GM18511 (cell line): Measurements from ENCODE around the gene MAPKAP1.

Experiments
- ATAC-seq: cut with Tn5 transposase; IDR thresholded peaks from one replicate; pipeline ENCODE4 v1.9.1; 2021; ENCODE audit warnings: mild to moderate bottlenecking, moderate library complexity; ENCODE audit not compliant: unreplicated experiment

Gene MAPKAP1

DNA sequence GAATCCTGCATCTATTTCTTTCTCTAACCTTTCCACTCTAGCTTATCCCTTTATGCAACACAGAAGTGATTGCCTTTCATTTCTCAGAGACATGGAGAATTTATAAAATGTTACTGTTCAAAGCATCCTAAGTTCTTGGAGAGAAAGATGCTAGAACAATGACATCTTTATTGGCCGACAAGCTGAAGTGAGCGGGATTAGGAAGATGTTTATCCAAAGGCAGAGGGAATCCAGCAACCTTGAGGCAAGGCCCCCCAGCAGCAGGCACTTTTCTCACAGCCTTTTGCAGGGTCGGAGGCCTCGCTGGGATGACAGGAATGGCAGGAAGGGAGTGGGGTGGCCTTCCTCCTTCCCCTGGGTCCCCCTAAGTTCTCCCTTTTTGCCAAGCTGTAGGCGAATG is 240.6 kb downstream of the MAPKAP1 start:
- ATAC-seq, result no peak

DNA sequence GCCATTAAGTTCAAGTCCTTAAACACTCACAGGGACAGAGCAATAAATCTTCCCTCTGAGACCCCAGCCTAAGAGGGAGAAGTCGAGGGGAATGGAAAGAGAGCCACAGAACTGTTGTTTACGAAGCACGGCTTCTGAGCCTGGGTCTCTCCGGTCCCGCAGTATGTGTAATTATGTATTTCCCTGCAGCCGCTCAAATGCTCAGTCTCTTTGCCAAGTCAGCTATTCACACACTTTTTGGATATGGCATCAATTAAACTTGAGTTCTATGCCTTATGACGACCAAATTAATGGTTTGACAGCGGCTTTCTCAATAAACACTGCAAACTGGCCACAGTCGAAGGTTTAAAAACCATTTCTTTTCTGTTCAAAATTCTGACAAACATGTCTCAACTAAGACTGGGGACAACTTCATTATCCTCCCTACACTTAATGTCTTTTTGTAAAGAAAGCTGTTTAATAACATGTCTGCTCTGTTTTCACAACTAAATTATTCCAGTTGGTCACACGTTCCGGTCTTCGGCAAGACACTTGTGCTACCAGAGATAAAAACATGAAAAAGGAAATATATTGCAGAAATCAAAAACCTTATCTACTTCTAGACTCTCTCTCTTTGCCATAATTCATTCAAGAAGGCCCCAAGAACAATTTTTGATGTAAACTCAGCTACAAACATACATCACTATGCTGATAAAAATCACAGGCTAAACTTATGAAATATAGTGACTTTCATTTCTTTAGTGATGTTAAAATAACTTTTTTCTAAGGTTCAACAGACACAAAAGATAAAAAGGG is 242.2 kb downstream of the MAPKAP1 start:
- no peak for ATAC-seq

DNA sequence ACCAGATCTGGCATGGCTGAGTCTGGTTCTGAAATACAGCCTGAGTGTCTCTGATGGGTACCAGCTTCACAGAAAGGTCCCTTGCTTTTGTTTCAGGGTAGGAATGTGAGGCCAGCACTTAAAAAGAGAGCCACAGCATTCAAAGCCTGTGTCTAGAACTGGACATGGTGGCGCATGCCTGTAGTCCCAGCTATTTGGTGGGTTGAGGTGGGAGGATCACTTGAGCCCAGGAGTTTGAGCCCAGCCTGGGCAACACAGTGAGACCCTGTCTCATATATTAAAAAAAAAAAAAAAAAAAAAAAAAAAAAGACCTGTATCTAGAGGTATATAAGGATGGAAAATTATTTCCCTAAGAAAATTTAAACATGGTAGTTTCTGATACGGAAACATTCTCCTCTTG is 243.1 kb downstream of the MAPKAP1 start:
- no peak for ATAC-seq

DNA sequence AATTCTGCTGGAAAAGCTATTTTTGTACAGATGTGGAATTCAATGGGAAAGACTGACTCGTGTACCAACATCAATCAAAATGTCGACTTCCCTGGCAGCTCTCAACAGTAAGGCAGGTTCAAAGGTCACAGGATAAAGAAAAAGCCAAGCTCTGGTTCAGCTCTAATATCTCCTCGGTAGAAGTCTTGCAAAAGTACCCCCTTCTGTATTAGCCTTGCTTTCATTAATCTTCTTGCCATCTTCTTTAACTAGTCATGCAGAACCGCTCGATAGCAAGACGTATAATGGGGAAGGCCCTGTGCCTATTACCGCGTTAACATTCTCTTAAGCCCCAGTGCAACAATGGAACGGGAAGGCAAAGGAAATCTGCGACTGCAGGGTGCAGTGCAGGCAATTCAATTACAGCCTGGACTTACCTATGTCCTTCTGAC is 244.1 kb downstream of the MAPKAP1 start:
- ATAC-seq, result no peak

DNA sequence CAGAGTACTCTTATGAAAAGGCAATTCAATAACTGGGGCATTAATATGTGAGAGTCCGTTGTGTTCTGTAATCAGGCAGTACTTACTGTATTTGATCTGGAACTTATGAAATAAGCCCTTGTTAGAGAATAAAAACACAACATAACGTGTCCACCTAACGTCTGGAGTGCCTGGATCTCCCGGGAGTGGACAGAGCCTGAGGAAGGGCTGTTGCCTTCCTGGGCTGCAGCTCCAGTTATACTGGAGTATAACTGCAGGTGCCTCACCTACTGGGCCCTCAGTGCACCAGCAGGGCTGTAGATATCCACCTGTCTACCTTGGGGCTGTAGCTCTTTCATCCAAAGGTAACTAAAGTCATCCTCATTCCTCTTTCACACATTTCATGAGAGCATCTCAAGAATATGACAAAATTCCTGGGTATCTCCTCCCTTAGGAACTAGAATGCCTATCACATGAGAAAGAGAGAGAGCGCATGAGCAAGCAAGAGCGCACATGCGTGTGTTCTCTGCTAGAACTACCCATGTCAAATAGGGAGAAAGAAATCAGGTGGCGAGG is 245.3 kb downstream of the MAPKAP1 start:
- no peak for ATAC-seq

DNA sequence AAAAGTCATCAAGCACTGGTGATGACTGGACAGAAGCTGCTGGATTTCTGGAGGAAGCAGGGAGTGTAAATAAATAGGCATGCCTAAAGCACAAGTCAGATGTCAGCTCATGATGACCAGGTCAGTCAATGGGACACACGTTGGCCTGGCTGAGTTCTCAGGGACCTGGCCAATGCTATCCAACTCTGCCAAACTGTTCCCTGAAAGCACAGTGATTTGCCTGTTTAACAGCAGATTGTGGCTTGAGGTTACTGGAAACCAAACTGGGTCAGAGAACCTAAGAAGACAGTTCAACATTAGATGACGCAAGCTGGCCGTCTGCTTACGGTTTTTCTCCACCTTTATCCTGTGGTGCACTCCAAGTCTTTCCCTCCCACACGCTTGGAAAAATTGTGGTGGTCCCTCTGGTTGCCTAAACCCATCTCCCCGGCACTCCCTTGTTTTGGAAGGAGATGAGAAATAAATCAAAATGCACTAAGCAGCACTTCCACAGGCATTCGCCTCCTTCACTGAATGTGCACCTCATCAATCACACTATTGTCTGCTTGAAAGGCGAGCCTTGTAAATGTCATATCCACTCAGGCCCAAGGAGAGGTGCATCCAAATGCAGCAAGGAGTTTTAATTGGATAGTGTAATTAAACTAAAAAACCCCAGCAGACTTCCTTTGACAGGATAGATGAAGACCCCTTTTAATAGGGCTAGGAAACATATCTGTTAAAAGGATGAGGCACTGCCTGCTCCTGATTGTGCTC is 245.9 kb downstream of the MAPKAP1 start:
- ATAC-seq, result no peak

DNA sequence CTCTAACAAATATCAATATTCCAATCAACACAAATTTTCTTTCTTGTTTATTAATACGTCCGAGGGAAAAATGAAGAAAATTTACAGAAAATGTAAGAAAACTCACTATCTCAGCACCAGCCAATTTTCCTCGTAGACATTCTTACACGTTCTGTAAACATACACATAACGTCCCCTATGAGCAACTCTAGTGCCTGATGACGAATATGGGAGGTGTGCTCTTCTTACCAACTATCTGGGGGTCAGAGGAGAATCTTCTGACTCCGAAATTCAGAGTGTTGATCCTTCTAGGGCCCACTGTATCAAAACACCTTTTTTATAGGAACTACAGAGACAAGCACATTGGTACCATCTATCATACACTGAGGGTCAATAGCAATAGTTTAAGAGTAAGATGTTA is 246.7 kb downstream of the MAPKAP1 start:
- ATAC-seq, result no peak

DNA sequence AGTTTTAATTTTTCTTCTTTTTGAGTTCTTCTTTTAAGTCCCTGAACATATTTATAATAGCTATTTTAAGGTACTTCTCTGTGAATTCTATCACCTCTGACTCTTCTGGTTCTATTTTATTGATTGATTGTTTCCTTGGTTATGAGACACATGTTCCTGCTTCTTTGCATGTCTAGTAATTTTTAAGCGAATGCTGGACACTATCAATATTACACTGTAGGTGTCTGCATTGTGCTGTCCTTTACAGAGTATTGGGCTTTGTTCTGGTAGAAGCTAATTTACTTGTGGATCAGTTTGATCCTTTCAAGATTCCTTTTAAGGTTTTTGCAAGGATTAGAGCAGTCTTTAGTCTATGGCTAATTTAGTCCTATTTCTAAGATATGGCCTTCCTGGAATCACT is 249.7 kb downstream of the MAPKAP1 start:
- no peak for ATAC-seq

DNA sequence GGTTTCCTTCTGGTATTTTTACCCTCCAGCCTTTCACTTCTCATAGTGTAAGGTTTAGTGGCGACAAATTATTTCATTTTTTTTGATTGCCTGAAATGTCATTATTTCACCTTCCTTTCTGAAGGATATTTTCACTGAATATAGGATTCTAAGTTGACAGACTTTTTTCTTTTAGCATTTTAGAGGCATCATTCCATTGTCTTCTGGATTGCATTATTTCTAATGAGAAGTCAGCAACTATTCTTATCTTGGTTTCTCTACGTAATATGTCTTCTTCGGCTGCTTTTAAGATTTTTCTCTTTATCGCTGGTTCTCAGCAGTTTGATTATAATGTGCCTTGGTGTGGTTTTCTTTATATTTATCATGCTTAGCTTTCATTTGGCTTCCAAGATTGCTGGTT is 251.1 kb downstream of the MAPKAP1 start:
- ATAC-seq, result no peak

DNA sequence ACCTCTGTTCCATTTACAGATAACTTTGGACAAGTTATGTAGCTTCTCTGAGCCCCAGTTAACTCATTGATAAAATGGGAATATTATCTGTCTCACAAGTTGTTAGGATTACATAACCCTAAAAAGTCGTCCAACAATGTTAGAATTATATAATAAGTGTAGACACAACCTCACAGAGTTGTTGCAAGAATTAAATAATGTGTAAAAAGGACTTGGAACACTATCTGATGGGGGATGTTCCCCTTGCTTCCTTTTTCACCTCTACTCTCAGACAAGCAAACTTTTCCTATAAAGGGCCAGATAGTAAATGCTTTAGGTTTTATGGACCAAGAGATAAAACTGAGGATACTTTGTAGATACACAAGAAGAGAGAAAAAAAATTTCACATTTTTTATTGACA is 251.9 kb downstream of the MAPKAP1 start:
- ATAC-seq, result no peak

DNA sequence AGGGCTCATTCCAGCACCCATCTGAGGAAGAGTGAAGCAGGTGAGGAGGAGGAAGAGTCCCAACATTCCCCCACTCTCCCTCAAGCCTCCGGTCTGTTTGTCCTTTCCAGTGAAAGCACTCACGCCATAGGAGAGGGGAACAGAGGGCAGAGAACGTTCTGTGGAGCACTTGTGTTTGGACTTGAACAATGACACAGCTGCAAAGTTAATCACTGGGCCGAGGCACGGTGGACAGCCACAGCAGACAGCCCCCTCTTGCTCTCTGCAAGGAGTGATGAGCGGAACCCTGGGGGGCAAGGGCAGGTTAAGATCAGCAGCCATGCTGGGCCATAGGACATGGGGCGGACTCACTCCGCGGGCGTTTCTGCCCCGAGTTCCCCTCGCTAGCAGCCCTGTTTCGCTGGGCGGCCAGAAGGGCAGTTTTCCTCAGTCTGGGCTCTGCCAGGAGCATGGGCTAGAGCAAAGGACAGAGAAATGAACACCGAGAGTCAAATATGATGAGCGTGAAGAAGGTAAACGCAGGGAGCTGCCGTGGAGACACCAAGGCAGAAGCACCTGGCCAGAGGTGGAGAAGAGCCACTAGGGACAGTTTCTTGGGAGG is 259.7 kb downstream of the MAPKAP1 start:
- peak; percentile 9 for ATAC-seq

DNA sequence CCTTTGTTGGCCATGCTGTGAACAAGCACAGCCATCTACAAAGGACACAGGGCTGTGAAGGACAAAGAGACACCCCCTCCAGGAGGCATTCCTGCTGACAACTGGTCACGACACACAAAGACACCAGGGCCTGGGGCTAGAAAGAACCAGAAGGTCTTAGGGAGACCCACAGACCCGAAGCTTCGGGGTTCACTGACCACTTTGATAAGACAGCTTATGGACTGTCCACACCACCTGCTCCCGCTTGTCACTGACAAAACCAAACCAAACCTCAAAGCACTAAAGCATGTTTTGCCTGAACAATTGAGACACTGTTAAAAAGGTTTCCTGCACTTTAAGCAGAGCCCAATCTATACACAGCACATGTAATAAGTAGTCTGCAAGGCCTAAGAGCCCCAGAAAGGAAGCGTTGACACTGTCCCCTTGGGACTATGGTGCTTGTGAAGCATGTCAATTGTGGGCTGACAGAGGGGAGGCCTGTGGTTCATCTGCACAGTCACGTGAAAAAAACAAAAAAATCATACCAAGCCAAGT is 260.4 kb downstream of the MAPKAP1 start:
- ATAC-seq, result peak; percentile 99

DNA sequence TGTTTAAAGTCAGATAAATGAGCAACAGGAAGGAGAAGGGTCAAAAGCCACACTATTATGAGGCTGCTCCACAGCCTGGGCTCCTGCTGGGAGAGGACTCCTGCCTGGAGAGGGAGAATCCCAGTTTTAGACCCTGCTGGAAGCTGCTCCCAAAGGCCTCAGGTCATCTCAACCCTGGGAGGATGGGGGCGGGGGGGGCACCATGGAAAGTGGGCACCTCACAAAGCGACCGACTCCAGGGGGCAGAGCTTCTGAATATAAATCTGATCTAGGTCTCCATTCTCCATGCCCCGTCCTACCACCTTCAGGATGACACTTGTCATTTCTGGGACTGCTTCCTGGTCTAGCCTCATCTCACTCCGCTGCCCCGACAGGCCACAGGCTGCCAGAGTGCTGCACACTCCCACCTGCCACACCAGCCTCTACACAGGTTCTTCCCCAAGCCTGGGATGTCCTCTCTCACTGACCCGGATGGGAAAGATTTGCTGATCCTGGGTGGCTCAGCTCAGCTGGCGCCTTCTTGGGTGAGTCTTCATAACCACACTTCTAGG is 262.0 kb downstream of the MAPKAP1 start:
- no peak for ATAC-seq

DNA sequence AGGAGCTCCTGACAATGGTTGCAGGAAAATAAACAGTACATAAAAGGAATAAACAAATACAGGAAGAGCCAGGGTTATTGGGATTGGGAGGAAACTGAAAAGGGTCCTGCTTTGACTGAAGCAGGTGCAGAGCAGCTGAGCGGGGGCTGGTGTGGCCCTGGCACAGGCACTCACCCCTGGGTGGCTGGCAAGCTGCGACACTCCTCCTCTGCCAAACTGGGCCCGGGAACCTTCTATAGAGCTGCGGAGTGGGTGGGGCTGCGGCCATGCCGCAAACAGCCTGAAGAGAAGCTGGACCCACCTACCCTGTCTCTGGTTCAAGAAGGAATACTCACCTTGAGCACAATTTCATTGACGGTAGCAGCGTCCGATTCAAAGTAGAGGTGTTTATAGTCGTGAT is 262.8 kb downstream of the MAPKAP1 start:
- ATAC-seq, result no peak

DNA sequence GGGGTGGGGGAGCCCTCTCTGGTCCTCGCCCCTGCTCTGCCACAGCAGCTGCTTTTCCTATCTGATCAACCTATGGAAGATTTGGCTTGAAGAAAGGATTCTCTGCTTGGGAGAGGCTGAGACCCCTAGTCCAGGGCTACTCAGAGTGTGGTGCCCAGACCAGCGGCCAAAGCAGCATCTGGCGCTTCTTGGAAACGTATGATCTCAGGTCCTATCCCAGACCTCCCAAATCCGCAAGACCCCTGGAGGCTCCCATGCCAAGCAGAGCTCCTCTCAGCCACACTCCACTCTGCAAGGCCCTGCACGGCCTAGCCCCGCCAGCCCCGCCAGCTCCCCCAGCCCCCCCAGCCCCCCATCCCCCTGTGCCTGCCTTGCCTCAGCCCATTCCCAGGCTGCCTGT is 263.6 kb downstream of the MAPKAP1 start:
- ATAC-seq, result no peak

DNA sequence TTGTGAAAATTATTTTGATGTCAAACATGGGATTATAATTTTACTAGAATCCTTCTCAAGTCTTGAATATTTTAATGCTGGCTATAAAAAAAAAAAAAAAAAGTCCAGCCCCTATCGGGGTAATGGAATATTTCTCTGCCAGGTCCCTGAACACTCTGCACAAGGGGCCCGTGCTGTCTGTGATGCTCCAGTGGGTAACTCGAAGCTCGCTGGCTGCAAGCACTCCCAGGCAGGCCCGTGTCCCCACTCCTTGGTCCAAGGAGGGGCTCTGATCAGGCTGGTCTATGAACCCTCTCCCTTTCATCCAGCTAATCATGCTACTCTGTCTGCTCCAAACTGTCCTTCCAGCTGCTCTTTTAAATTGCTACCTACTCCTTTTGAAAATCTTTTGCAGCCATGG is 264.6 kb downstream of the MAPKAP1 start:
- no peak for ATAC-seq

DNA sequence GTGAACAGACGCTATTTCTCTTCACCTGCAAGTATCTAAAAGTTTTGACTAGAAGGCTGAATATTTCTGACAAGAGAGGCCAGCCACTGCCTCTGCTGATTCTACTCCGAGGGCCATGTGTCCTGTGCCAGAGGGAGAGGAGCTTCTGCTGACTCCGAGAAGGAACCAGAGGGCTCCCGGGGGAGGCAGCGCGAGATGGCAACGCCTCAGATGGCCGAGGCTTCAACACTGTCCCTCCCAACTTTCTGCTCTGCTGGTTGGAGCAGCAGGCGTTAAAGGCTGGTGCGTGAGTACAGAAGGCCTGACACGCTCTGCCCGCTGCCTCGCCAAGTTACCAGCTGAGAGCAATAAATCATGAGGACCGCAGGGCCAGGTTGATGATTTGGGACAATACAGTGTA is 266.6 kb downstream of the MAPKAP1 start:
- ATAC-seq, result no peak

DNA sequence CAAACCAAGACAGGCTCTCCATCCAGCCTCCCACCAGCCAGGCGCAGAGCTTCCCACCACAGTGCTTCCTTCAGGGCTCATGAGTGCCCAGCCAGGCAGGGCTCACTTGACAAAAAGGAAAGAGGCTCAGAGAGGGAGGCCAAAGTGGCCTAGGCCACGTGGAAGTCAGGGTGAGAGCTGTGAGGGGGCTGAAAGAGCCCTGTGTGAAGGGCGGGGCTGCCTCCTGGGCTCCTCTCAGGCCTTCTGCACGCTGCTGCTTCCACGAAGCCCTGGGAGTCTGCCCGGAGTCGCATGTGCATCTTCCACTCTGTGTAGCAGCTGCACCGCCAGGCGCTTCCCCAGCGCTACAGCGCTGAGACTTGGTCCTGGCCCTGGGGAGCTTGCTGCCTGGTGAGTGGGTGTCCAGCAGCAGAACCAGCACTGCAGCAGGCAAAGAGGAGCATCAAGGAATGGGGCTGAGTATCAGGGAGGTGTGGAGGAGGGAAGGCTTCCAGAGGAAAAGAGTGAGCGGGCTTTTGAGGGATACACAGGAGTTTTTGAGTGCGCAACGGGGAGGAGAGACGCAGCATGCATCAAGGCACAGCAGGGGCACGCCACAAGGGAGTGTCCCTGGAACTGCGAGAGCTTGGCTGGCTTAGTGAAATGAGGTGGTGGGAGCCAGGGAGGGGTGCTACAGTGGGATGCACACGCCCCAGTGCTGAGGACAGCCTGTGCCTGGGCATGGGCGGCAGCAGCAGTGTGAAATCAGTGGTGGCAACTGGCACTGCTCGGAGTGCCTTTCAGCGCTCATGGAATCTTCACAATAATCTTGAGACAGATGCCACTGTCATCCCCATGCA is 267.4 kb downstream of the MAPKAP1 start:
- no peak for ATAC-seq

DNA sequence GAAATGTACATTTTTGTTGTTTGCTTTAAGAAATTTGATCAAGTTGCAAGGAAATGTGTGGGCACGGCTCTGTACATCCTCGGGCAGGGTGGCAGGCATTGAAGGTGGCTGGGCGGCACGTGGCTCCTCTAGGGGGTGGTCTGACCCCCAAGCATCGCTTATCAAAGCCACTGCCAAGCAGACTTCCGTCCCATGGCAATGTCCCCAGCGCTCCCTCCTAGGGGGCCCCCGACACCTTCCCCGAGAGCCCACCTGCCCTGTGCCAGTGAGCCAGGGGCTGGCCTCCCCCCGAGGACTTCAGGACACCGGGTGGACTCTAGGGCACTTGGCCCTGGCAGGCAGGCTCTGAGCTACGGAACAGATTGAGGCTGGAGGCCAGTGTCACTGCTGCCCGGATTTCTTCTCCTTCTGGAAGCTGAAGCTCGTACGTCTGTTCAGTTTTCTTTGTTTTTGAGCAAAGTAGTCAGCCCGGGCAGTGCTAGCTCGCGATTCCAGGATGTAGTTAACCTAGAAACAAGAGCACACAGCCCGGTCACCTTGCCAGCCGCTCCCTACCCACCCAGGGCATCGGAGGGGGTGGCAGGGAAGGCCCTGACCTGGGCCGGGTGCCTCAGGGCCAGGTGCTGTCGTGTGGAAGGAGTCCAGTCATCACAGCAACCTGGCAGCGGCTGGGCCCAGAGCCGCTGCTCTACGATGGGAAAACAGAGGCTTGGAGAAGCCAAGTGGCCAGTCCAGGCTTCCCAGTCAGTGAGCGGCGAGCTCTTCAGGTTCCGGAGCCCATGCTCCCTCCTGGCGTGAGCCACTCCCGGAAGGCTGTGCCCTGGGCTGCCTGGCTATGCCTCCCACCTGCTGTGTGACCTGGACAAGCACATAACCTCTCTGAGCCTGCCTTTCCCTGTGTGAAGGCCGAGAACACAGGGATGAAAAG is 268.2 kb downstream of the MAPKAP1 start:
- no peak for ATAC-seq
